BJ (cell line): ENCODE results near the gene PCNX4. TPM values are rescaled to one million over a fixed set of nuclear protein-coding genes. Genes with fewer than 3 reads are reported as not detected.
A peak's percentile ranks its signal among the peaks of the same experiment; 100 is the strongest.

Source experiments
- CTCF ChIA-PET: fragments of 350-600 bp; formaldehyde crosslinking; extraction: SDS; loops from one replicate; lab custom pipeline; 2021; ENCODE audit warnings: antibody characterized with exemption, inconsistent platforms; lab: Yijun Ruan, JAX
- POLR2A ChIA-PET: fragments of 300-600 bp; sonication (Branson Sonifier 250); formaldehyde crosslinking; extraction: SDS; loops from one replicate; lab custom pipeline; 2021; ENCODE audit warnings: antibody characterized with exemption; lab: Charles Lee
- DNase-seq: peaks from one replicate; pipeline ENCODE4 v3.0.0-alpha.2; 2011; ENCODE audit warnings: low read depth
- H3K27me3 ChIP-seq: 2 replicates; pipeline ENCODE4 v1.6.0; 2011; ENCODE audit warnings: low read length; ENCODE audit not compliant: control insufficient read depth, insufficient read depth
- H3K36me3 ChIP-seq: 2 replicates; pipeline ENCODE4 v1.5.1; 2011; ENCODE audit warnings: low read length; ENCODE audit not compliant: control insufficient read depth, insufficient read depth
- H3K4me3 ChIP-seq: 2 replicates; pipeline ENCODE4 v1.5.1; 2011; ENCODE audit warnings: low read depth, mild to moderate bottlenecking, control low read depth, low read length
- CTCF ChIP-seq: IDR thresholded peaks from 2 replicates; pipeline ENCODE4 v1.5.1; 2011; ENCODE audit warnings: low read depth, mild to moderate bottlenecking, control low read depth, inconsistent platforms, low read length, moderate library complexity; ENCODE audit not compliant: insufficient read depth
- polyA plus RNA-seq: library from polyadenylated mRNA; depleted of rRNA; stranded (reverse); fragments of >200 nt; gene quantifications from 2 replicates; pipeline ENCODE4 v1.2.3, GENCODE V29; 2011

PCNX4 gene
- polyA plus RNA-seq, 1 experiment, result 22.0 TPM

- CTCF ChIA-PET, result interaction anchor here (0.8 kb wide), 1 partner anchor 14 kb away, joined by 4 read pairs; no protein-coding TSS in a partner anchor
Measured at GRCh38 chr14:60151715-60152114, 60.0 kb downstream of the PCNX4 start.

DNA sequence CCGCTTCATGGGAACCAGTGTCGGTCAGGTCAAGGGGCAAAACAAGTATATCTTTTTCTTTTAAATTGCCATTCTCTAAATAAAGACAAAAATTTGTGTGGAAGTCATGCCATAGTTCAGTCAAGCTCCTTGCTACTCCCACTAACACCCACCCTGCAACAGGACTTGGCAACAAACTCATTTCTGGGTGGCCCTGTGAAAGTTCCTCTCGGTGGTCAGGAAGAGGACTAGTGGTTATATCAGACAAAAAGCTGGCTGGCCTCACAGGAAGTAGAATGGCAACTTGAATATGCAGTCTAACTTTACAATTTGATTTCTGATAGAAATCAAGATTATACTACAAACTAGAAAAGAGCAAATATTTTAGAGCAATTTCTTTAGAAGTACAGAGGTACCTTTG lies 62.3 kb downstream of the PCNX4 start:
- POLR2A ChIA-PET, result no interaction called here
- H3K36me3 ChIP-seq, result no peaks in the 10 kb centered on the region; the same call in 1 of the 2 replicates
- TF ChIP-seq CTCF, result no peak
- no peaks in the 10 kb centered on the region for H3K27me3 ChIP-seq
- CTCF ChIA-PET, result interaction anchor here (1.0 to 1.4 kb wide), 2 partner anchors 9 to 11 kb away, joined by 3 to 4 read pairs; partner anchors contain the start of gene DHRS7
- DNase-seq, result no peak
- no peak overlapping the region for H3K4me3 ChIP-seq

More at GRCh38 chr14:60151715-60152114, 60.0 kb downstream of the PCNX4 start:
- Histone ChIP-seq H3K36me3 (peaks cover 2% of the 10 kb centered on the region), H3K27me3 (no peaks in the 10 kb centered on the region), H3K4me3 (no peak overlapping the region)
- TF ChIP-seq CTCF, result no peak
- POLR2A ChIA-PET, result interaction anchor here (0.6 kb wide), 1 partner anchor 100 kb away, joined by 3 read pairs; no protein-coding TSS in a partner anchor
- DNase-seq, result peak; percentile 89

- no peak overlapping the region for H3K4me3 ChIP-seq
- H3K27me3 ChIP-seq, result no peaks in the 10 kb centered on the region
- no peak for TF ChIP-seq CTCF
- ChIA-PET POLR2A (no interaction called here), CTCF (interaction anchor here (1.0 to 1.4 kb wide), 2 partner anchors 8 to 11 kb away, joined by 3 to 4 read pairs; partner anchors contain the start of gene DHRS7)
- H3K36me3 ChIP-seq, result no peaks in the 10 kb centered on the region
- no peak for DNase-seq
Measured at GRCh38 chr14:60154671-60155070, 62.9 kb downstream of the PCNX4 start.

GRCh38 chr14:60160422-60160821 lies 68.7 kb downstream of the PCNX4 start:
- DNase-seq, result no peak
- no peak for TF ChIP-seq CTCF
- Histone ChIP-seq H3K27me3 (no peaks in the 10 kb centered on the region), H3K36me3 (no peaks in the 10 kb centered on the region), H3K4me3 (no peak overlapping the region)
- CTCF ChIA-PET, result interaction anchor here (0.8 to 1.1 kb wide), 2 partner anchors 15 to 83 kb away, joined by 3 read pairs; no protein-coding TSS in a partner anchor
- POLR2A ChIA-PET, result no interaction called here

DNA sequence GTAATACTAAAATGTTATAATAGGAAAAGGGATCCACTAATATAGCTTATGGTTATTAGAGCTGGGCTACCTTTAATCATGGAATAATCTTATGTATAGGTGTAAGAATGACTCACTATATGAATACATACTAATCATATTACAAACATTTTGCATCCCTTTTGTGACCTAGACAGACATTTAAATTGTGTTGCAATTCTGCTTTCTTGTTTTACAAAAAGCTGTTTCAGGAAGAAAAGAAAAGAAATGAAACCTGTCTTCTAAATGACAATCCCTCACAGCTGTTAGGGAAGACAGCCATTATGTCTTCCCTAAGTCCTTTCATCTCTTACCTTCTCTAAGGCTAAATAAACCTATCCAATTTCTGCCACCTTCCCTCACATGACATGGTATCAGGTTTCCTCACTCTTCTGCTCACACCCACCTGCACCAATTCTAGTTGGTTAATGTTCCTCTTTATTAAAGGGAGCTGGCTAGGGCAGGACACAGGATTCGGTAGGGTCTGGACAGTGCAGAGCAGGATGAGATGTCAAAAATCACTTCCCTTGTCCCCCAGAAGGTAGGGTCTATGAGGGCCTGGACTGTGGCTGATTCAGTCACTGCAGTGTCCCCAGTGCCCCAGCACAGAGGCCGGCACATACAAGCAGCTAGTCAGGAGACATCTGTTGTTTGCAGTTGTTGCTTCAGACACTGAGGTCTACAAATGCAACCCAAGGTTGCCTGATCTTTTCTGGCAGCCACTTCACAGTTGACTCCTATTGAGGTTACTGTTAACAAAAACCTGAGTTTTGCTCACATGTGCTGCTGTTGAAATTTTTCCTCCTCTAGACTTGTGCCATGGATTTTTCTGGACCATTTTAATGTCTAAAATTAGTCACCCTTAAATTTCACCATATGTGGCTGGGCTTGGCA lies 69.7 kb downstream of the PCNX4 start:
- no peak for TF ChIP-seq CTCF
- POLR2A ChIA-PET, result no interaction called here
- no peak for DNase-seq
- H3K36me3 ChIP-seq, result no peaks in the 10 kb centered on the region
- CTCF ChIA-PET, result interaction anchor here (1.2 kb wide), 1 partner anchor 14 kb away, joined by 3 read pairs; no protein-coding TSS in a partner anchor
- no peak overlapping the region for H3K4me3 ChIP-seq
- H3K27me3 ChIP-seq, result no peaks in the 10 kb centered on the region
